GM12892 (cell line): ENCODE measurements around the gene CPEB3.

ENCODE experiments used
- POLR2A ChIP-seq: IDR thresholded peaks from 2 replicates; pipeline ENCODE4 v1.6.1; 2011; ENCODE audit warnings: low read depth, low read length, control low read depth
- TAF1 ChIP-seq: IDR thresholded peaks from 2 replicates; pipeline ENCODE4 v1.6.1; 2011; ENCODE audit warnings: low read depth, mild to moderate bottlenecking, control low read depth, low read length, borderline replicate concordance

- TF ChIP-seq POLR2A (no peak), TAF1 (no peak)
Measured at GRCh38 chr10:92031580-92031979, 259.3 kb downstream of the CPEB3 start.
